HG03280 (cell line): ENCODE measurements around the gene FNTB.

Experiments used
- ATAC-seq: cut with Tn5 transposase; IDR thresholded peaks from one replicate; pipeline ENCODE4 v1.9.1; 2021; ENCODE audit warnings: mild to moderate bottlenecking, moderate library complexity; ENCODE audit not compliant: unreplicated experiment

Gene FNTB

GRCh38 chr14:65044596-65044959, 57.9 kb downstream of the FNTB start:
- ATAC-seq: no peak

DNA sequence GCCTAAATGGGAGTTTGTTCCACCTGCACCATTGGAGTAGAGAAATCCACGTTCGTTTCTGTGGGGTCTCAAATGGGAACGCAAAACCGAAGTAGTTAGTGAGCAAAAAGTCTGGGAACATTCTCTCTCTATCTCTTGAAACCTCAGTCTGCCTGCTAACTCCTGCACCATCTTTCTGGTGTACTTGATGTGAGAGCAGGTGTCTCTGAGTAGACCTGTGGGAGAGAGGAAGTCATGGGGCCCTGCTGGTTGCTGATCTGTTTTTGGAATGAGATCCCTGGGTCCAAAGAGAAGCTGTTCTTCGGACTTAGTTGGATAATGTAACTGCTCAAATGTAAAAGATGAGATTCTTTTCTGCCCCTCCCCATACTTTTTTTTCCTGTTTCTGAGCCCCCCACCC, 58.3 kb downstream of the FNTB start:
- ATAC-seq: no peak

- no peak for ATAC-seq
These were observed 59.0 kb downstream of the FNTB start for GRCh38 chr14:65045709-65046108.

DNA sequence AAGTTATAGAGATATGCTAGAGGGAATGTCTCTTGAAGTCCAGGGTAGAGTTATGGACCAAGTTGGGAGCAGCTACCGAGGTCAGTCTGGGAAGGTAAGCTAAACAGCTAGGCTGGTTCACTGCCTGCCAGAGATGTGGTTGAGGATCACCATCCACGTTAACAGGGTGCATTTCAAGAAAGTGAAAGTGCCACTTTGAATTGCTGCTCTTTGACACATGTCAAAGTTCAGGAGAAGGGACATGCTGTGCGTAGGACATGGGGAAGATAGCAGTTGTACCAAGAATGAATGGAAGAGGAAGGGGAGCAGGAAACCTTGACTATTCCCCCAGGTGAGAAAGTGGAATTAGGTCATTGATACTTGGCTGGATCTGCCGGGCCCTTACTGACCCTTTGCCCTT, 66.1 kb downstream of the FNTB start:
- no peak for ATAC-seq

GRCh38 chr14:65053466-65053865, 66.8 kb downstream of the FNTB start:
- ATAC-seq: no peak

DNA sequence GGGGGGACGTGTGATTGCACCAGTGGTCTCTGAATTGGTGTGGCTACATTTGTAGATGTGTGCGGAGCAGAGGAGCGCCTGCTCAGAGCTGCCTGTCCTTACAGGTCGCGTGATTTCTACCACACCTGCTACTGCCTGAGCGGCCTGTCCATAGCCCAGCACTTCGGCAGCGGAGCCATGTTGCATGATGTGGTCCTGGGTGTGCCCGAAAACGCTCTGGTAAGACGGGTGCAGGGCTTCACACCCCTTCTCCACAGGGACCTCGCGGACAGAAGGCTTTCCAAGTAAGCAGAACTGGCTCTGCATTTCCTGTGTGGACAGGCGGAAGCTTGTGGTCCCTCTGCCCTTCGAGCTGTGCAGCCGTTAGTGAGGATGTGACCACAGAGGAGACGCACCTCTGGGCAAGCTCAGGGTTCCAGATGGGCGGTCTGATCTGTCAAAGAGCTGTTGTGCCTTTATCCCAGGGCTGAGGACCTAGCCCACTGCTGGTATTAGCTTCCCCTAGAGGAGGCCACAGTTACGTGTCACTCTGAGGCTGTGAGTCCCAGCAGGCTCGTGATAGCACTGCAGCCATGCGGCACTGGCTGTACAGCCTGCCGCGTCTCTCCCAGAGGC, 67.9 kb downstream of the FNTB start:
- ATAC-seq: no peak

DNA sequence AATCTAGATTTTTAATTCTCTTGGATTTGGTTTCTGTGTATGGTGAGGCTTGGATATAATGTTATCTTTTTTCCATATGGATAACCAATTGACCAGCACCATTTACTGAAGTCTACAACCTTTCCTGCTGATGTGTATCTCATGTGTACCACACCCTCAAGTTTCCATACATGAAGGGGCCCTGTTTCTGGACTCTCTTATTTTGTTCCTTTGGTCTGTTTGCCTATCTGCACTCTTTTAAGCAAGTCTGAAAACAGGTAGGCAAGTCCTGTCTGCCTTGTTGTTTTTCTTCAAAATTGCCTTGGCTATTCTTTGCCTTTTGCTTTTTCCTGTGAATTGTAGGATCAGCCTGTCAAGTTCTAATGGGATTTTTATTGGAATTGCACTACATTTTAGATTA, 71.0 kb downstream of the FNTB start:
- ATAC-seq: no peak

- no peak for ATAC-seq
These were observed 75.7 kb downstream of the FNTB start for GRCh38 chr14:65062096-65063075.

DNA sequence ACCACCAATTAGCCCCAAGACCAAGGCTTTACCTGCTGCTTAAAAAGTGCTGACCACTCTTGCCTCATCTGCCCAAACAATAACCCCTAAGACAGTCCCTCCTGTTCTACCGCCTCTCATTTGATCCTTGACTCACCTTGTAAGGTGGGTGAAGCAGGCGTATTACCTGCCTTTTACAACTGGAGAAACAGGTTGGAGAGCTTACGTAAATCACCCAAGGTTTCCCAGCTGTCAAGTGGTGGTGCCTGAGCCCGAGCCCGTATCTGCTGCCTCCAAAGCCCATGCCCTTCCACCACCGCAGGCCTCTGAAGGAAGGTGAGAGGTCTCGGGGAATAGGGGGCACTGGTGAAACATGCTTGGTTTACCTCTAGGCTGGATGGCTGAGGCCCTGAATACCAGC, 79.0 kb downstream of the FNTB start:
- no peak for ATAC-seq

DNA sequence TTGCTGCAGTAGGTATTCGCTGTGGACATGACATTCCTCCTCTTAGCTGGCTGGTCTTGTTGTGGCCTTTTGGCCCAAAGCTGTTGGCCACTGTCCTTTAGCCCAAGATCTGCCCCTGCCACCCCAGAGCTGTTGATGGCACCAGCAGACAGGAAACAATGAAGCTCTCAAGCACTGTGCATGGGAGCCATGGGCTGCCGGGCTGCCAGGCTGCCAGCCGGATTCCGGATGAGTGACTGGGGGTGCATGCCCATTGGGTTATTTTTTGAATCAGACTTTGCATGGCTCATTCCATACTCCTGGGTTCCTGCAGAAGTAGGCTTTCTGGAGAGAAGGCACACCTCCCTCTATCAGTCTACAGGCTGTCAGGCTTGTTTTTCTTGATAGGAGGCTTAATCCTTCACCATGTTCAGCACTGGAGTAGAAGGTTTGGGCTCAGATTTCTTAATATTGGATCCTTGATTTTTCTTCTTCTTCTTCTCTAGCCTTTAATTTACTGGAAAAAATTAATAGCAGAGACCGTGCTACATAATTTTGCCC, 83.2 kb downstream of the FNTB start:
- ATAC-seq: no peak

DNA sequence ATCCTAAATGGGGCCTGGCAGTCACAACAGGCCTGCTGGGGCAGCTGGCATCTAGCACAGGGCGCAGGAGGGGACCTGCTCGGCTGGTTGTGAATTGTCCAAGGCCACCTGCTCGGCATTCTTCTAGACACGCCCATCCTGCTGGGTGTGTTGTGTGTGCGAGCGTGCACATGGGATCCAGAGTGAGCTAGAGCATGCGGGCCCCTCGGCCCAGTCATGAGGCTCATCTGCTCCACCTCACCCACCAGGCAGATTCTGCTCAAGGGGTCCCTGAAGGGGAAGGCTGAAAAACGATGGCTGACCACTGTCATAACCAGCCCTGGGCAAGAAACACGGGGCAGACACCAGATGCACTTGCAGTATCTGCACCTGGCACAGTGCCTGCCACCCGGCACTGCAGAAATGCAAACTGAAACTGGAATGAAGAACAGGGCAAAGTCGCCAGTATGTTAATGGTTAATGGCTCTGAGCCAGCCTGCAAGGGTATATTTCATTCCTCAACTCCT, 83.8 kb downstream of the FNTB start:
- no peak for ATAC-seq

DNA sequence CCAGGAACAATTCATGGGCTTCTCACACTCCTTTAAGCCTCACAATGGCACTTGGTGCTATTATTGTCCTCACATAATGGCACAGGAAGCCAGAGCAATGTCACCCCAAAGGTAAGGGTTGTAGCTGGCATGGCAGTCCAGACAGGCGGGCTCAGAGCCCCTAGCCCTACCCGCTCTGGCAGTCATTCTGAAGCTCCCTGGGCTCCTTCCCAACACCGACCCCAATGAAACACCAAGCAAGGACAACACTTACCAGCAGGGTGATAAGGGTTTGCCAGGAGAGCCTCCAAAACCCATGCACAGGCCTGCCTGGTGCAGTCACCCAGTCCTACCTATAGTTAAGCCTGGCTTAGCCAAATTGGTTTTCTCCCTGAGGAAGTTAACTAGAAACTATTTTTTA, 84.8 kb downstream of the FNTB start:
- ATAC-seq: no peak

DNA sequence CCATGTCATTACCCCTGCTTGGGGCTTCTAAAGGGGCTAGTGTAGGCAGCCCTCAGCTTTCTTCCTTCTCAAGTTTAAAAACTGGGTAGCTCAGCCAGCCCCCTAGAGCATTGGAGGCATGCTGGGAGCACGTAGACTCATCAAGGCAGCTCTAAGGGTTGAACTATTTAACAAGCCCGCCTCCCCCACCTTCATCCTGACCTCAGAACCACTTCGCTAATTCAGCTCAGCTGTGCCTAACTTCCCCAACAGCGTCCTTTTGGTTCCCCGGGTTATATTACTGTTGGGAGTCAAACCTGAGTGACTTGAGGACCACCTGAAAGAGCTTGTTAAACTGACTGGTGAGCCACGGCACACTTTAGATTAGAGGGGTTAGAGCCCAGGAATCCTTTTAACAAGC, 85.6 kb downstream of the FNTB start:
- no peak for ATAC-seq

DNA sequence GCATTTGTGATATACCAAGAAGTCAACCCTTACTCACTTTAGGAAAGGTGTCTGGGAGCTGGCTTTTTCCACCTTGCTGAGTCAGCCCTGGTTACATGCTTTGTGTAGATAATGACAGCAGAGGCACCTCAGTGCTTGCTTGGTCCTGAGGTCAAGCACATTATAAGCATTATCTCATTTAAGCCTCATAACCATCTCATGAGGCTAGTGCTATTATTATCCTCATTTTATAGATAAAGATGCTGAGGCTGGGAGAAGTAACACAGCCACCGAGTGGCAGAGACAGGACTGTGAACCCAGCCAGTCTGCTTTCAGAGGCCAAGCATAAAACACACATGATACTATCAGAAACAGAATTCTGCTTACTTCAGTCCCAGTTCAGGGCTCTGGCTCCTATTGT, 86.2 kb downstream of the FNTB start:
- ATAC-seq: no peak

- ATAC-seq: no peak
These were observed 87.0 kb downstream of the FNTB start for GRCh38 chr14:65073605-65074201.

GRCh38 chr14:65074449-65075150, 87.9 kb downstream of the FNTB start:
- ATAC-seq: no peak

- ATAC-seq: no peak
These were observed 89.1 kb downstream of the FNTB start for GRCh38 chr14:65075628-65076325.

DNA sequence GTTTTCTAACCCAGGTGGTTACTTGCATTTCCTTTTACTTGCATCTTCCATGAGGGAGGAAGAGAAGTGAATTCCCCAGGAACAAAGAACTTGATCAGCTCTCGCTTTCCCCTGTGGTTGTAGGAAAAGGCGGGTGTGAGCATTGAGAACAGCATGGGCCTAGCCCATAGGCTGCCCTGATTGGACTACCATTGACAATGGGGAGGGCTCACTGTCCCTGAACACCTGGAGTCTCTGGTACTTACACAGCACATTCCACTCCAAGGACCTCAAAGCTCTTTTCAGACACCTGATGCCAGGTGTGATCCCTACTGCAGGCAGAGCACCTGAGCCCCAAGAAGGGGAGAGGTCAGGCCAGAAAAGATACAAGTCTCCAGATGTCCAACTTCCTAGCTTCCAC, 90.6 kb downstream of the FNTB start:
- ATAC-seq: no peak

DNA sequence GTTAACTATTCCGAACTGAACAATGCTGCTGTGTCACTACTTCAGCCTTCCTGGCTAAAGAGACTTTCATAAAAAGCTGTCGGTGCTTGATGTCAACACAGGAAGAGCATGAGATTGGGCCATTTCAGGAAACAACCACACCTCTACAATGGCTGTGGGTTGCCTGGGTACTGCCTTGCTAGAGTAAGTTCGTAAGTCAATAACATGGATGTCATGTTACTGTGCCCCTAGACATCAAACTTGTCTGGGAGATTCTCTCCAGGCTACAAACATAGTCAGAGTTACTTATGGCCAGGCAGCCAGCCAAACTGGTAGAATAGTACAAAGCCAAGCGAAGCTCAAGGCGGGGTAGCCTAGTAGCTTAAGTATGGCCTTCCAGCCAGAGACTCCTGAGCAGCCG, 92.5 kb downstream of the FNTB start:
- ATAC-seq: no peak

- no peak for ATAC-seq
These were observed 93.1 kb downstream of the FNTB start for GRCh38 chr14:65079768-65080167.
